ENCODE results near the gene SH3BP5L. TPM values are rescaled to one million over a fixed set of nuclear protein-coding genes. Genes with fewer than 3 reads are reported as not detected.
A peak's percentile ranks its signal among the peaks of the same experiment; 100 is the strongest.

Gene SH3BP5L
- total and polyA plus RNA-seq, 2 of the 13 experiments (the other 11 are each of a cell fraction or from before 2014, with no cell fraction given) = 10.3 to 14.9 TPM

DNA sequence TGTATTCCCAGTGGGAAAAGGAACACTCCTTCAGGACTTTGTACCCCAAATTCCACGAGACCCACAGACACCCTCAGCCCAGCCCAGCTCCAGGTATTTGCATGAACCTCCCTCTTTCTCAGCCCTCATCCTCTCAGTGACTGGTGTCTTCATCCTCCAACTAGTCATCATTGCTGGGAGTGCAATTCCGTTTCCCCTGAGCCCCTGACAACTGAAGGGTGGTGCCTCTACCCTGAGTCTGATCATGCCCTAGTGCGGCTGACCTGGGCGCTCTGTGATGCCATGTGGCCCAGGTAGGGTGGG, 36.9 kb upstream of the SH3BP5L start:
- Histone ChIP-seq H3K4me2 (ENCODE audit: low read depth, low read length) (peak overlapping the region; percentile 81), H3K9ac (ENCODE audit: insufficient read depth, low read depth, low read length) (peak overlapping the region; percentile 73), H3K36me3 (replicated peaks in 1 of 2; ENCODE audit: control insufficient read depth in 1 of 2, insufficient read depth in 2 of 2, low read length in 2 of 2) (no peaks in the 10 kb centered on the region), H3K4me3 (replicated peaks in 1 of 3; ENCODE audit: insufficient read depth in 1 of 3, low read depth in 2 of 3, low read length in 3 of 3) (peak overlapping the region; percentile 59 to 81 (median 70); a peak in 5 of 6 replicates), H3K27me3 (ENCODE audit: control insufficient read depth in 1 of 2, insufficient read depth in 2 of 2, low read length in 2 of 2) (peaks cover 0 to 1% of the 10 kb centered on the region in 2 experiments; a peak in 2 of 5 replicates), H4K20me1 (ENCODE audit: insufficient read depth, low read length) (no peaks in the 10 kb centered on the region), H3K9me3 (ENCODE audit: low read length) (no peaks in the 10 kb centered on the region), H3K27ac (ENCODE audit: extremely low read length, insufficient read depth, low read length) (no peak overlapping the region), H3K4me1 (ENCODE audit: insufficient read depth, low read length) (peaks cover 42% of the 10 kb centered on the region), H2AFZ (ENCODE audit: low read length) (peak overlapping the region; percentile 28), H3K79me2 (ENCODE audit: insufficient read depth, low read length) (peaks cover 8% of the 10 kb centered on the region)
- FAIRE-seq (no peak), ATAC-seq (no peak; the same call in 1 of the 3 replicates), DNase-seq (ENCODE audit: low spot score) (no peak)
- TF ChIP-seq NFIB (CRISPR knock-in tag; IDR thresholded peaks at IDR 0.05; ENCODE audit: borderline replicate concordance) (0 out of 2 replicates have a peak, but pooled peaks have one; percentile 42), ZNF274 (CRISPR knock-in tag; IDR thresholded peaks at IDR 0.05) (no peak), GLMP (CRISPR knock-in tag; IDR thresholded peaks at IDR 0.05; ENCODE audit: borderline replicate concordance) (no peak), PBX3 (CRISPR knock-in tag; IDR thresholded peaks at IDR 0.05; ENCODE audit: borderline replicate concordance) (no peak), ZNF34 (CRISPR knock-in tag; IDR thresholded peaks at IDR 0.05; ENCODE audit: borderline replicate concordance) (0 out of 2 replicates have a peak, but pooled peaks have one; percentile 2), NONO (IDR thresholded peaks at IDR 0.05) (no peak), NONO (CRISPR knock-in tag; conservative IDR thresholded peaks at IDR 0.05) (0 out of 2 replicates have a peak, but pooled peaks have one; percentile 13)
- TF ChIP-seq, protein P1, sequence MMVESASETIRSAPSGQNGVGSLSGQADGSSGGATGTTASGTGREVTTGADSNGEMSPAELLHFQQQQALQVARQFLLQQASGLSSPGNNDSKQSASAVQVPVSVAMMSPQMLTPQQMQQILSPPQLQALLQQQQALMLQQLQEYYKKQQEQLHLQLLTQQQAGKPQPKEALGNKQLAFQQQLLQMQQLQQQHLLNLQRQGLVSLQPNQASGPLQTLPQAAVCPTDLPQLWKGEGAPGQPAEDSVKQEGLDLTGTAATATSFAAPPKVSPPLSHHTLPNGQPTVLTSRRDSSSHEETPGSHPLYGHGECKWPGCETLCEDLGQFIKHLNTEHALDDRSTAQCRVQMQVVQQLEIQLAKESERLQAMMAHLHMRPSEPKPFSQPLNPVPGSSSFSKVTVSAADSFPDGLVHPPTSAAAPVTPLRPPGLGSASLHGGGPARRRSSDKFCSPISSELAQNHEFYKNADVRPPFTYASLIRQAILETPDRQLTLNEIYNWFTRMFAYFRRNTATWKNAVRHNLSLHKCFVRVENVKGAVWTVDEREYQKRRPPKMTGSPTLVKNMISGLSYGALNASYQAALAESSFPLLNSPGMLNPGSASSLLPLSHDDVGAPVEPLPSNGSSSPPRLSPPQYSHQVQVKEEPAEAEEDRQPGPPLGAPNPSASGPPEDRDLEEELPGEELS (CRISPR knock-in tag; IDR thresholded peaks at IDR 0.05) = no peak
- 6% methylated on average over 3 of the region's 4 CpGs for whole genome bisulfite sequencing (ENCODE audit: low lambda C conversion rate)
- in situ Hi-C loops (cut with HindIII; ENCODE audit: extremely low pct_ligation_motif_present, low pct_unique_long_range_greater_than_20kb) (no loop called here), intact Hi-C loops (cut with micrococcal nuclease; ENCODE audit: unreplicated experiment) (no loop called here)
- POLR2A ChIA-PET = interaction anchor here (1.7 to 3.1 kb wide), 3 partner anchors 11 to 37 kb away, joined by 7 to 12 read pairs (median 9); partner anchors contain the start of genes SH3BP5L and ZNF672
- CTCF ChIA-PET (ENCODE audit: low intra/inter-chr PET ratio, low total read pairs) = no interaction called here
- BruUV-seq (replicated peaks) = no TSS peak
